Body of pancreas (tissue), 4 donors: ENCODE data around the gene TSSC4. TPM values are rescaled to one million over a fixed set of nuclear protein-coding genes. Genes with fewer than 3 reads are reported as not detected.
"Not testable (repeated sequence)": the region's sequence is repeated elsewhere in the genome, so short reads cannot be mapped to it uniquely, and the experiment has no call there.

Source experiments
- ATAC-seq: fragments of 150-250 bp; one replicate; pipeline ENCODE4 v1.9.1; 2016
- DNase-seq, 4 donors: peaks; one replicate each; pipeline ENCODE4 v3.0.0-alpha.2; 2019
- H3K27ac ChIP-seq, 4 donors: fragments of 200-600 bp; sonication (generic); 1 replicate in 3 of 4; 2 replicates in 1 of 4; pipeline versions ENCODE4 v1.5.1 to v1.6.1; 2016 to 2019; ENCODE audit warnings: mild to moderate bottlenecking in 1 of 4, mixed read lengths in 1 of 4, moderate library complexity in 1 of 4
- H3K27me3 ChIP-seq, 2 donors: fragments of 200-600 bp; sonication (generic); one replicate each; pipeline ENCODE4 v1.6.0; 2016; ENCODE audit warnings: mild to moderate bottlenecking in 1 of 2
- H3K36me3 ChIP-seq, 2 donors: fragments of 200-600 bp; sonication (generic); replicated peaks in 1 of 2; 2 replicates each; pipeline ENCODE4 v1.5.1; 2016; ENCODE audit warnings: low read depth in 2 of 2; ENCODE audit not compliant: insufficient read depth in 1 of 2
- H3K4me1 ChIP-seq: fragments of 200-600 bp; sonication (generic); one replicate; pipeline ENCODE4 v1.6.0; 2016
- H3K4me3 ChIP-seq, 2 donors: fragments of 200-600 bp; sonication (generic); 1 replicate in 1 of 2; 2 replicates in 1 of 2; pipeline ENCODE4 v1.5.1; 2016 to 2019
- H3K9me3 ChIP-seq, 3 donors: fragments of 200-600 bp; sonication (generic); 1 replicate in 2 of 3; 2 replicates in 1 of 3; pipeline ENCODE4 v1.5.1; 2016
- POLR2A ChIP-seq, 3 donors: fragments of 450-650 bp; IDR thresholded peaks; one replicate each; pipeline ENCODE4 v1.6.1; 2016; ENCODE audit warnings: antibody characterized with exemption in 3 of 3, mild to moderate bottlenecking in 2 of 3
- WGBS, 2 donors: methylation state at CpG; one replicate each; pipeline ENCODE4 v1.1.5; 2017; 5-methylcytosine and 5-hydroxymethylcytosine counted together
- intact Hi-C: fragments of 100-400 bp; cut with DNase I; formaldehyde crosslinking; loops from one replicate; pipeline ENCODE4 v1.15.1; 2023
- total RNA-seq, 2 donors: library from RNA; depleted of rRNA; stranded (reverse); fragments of >200 nt; gene quantifications; one replicate each; pipeline ENCODE4 v1.1.0, GENCODE V29; 2016
- TF ChIP-seq, protein P1 (sequence below), 7 experiments: fragments of 450-650 bp in 4 of 7; fragments of 200-600 bp in 3 of 7; sonication (generic) in 3 of 7; IDR thresholded peaks; one replicate each; pipeline ENCODE4 v1.5.1; 2016 to 2019; ENCODE audit warnings: antibody characterized with exemption in 7 of 7

TSSC4 gene
- total RNA-seq, 2 donors from 2014 or later: 21.5 to 25.7 TPM

DNA sequence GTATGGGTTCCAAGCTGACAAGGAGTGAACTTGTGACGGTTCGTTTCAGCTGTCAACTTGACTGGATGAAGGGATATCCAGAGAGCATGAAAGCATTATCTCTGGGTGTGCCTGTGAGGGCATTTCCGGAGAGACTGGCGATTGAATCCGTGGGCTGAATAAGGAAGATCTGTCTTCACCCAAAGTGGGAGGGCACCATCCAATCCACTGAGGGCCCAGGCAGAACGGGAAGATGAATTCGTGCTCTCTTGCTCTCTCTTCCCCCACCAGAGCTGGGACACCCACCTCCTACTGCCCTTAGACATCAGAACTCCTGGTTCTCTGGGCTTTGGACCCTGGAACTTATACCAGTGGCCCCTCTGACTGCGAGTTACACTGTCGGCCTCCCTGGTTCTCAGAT is 39.0 kb upstream of the TSSC4 start:
- WGBS, 2 donors: 65 to 69% methylated on average over 9 of the region's 9 CpGs
- no peak for ATAC-seq
- no peak overlapping the region for H3K4me3 ChIP-seq

GRCh38 chr11:2362414-2362813 is 38.1 kb upstream of the TSSC4 start:
- no peak for ATAC-seq
- peaks cover 12% of the 10 kb centered on the region for H3K4me1 ChIP-seq

More for the DNA sequence above, 39.0 kb upstream of the TSSC4 start:
- Histone ChIP-seq H3K27me3 (no peaks in the 10 kb centered on the region), H3K4me1 (peaks cover 12% of the 10 kb centered on the region), H3K9me3 (no peaks in the 10 kb centered on the region), H3K36me3 (no peaks in the 10 kb centered on the region), H3K27ac (no peak overlapping the region)
- intact Hi-C loops: no loop called here
- no peak for TF ChIP-seq POLR2A (IDR thresholded peaks at IDR 0.05)
- TF ChIP-seq, protein P1, sequence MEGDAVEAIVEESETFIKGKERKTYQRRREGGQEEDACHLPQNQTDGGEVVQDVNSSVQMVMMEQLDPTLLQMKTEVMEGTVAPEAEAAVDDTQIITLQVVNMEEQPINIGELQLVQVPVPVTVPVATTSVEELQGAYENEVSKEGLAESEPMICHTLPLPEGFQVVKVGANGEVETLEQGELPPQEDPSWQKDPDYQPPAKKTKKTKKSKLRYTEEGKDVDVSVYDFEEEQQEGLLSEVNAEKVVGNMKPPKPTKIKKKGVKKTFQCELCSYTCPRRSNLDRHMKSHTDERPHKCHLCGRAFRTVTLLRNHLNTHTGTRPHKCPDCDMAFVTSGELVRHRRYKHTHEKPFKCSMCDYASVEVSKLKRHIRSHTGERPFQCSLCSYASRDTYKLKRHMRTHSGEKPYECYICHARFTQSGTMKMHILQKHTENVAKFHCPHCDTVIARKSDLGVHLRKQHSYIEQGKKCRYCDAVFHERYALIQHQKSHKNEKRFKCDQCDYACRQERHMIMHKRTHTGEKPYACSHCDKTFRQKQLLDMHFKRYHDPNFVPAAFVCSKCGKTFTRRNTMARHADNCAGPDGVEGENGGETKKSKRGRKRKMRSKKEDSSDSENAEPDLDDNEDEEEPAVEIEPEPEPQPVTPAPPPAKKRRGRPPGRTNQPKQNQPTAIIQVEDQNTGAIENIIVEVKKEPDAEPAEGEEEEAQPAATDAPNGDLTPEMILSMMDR (IDR thresholded peaks at IDR 0.05): no peak
- no peak for DNase-seq

DNA sequence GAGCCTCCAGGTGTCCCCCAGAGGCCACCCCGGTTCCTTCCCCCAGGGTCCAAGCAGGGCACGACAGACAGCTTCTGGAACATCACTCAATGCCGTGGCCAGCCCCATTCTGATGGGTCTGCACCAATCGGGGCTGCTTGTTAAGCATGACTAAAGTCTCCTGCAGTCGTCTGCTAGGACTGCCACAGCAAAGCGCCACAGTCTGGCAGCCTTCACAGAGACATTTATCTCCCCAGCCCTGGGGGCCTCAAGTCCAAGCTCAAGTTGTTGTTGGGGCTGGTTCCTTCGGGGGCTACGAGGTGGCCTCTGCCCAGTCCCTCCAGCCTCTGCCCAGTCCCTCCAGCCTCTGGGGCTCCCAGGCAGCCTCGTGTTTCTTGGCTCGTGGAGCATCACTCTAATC is 37.4 kb upstream of the TSSC4 start:
- Histone ChIP-seq H3K4me1 (peaks cover 12% of the 10 kb centered on the region), H3K27ac (no peak overlapping the region), H3K4me3 (no peak overlapping the region), H3K27me3 (no peaks in the 10 kb centered on the region), H3K36me3 (no peaks in the 10 kb centered on the region), H3K9me3 (no peaks in the 10 kb centered on the region)
- TF ChIP-seq POLR2A (IDR thresholded peaks at IDR 0.05): no peak
- TF ChIP-seq, protein P1 (IDR thresholded peaks at IDR 0.05): no peak
- DNase-seq (no peak), ATAC-seq (no peak)
- intact Hi-C loops: no loop called here
- 88 to 90% methylated on average over 10 of the region's 10 CpGs for WGBS, 2 donors

More at GRCh38 chr11:2362414-2362813, 38.1 kb upstream of the TSSC4 start:
- intact Hi-C loops: no loop called here
- Histone ChIP-seq H3K27ac (no peak overlapping the region), H3K9me3 (no peaks in the 10 kb centered on the region), H3K4me3 (no peak overlapping the region), H3K27me3 (no peaks in the 10 kb centered on the region), H3K36me3 (no peaks in the 10 kb centered on the region)
- DNase-seq: no peak
- TF ChIP-seq POLR2A (IDR thresholded peaks at IDR 0.05): no peak
- TF ChIP-seq, protein P1 (IDR thresholded peaks at IDR 0.05): no peak
- WGBS, 2 donors: 76 to 85% methylated on average over 7 of the region's 7 CpGs

- intact Hi-C loops: no loop called here
- no peaks in the 10 kb centered on the region for H3K27me3 ChIP-seq
- TF ChIP-seq, protein P1 (IDR thresholded peaks at IDR 0.05): no peak
- no peak for TF ChIP-seq POLR2A (IDR thresholded peaks at IDR 0.05)
- no peaks in the 10 kb centered on the region for H3K36me3 ChIP-seq
- H3K9me3 ChIP-seq: no peaks in the 10 kb centered on the region
- 86 to 89% methylated on average over 10 to 15 of the region's 15 CpGs for WGBS, 2 donors
- no peak overlapping the region for H3K27ac ChIP-seq
- peaks cover 12% of the 10 kb centered on the region for H3K4me1 ChIP-seq
- no peak for ATAC-seq
- no peak for DNase-seq
- H3K4me3 ChIP-seq: no peak overlapping the region
Observed at GRCh38 chr11:2363577-2364370, 36.8 kb upstream of the TSSC4 start.

DNA sequence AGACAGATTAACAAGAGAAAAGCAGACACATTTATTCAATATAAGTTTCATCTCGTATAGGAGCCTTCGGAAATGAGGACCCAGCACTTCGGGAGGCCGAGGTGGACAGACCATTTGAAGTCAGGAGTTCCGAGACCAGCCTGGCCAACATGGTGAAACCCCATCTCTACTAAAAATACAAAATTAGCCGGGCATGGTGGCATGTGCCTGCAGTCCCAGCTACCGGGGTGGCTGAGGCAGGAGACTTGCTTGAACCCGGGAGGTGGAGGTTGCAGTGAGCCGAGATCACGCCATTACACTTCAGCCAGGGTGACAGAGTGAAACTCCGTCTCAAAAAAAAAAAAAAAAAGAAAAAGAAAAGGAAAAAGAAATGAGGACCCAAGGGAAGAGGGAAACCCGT is 36.2 kb upstream of the TSSC4 start:
- H3K4me3 ChIP-seq, H3K36me3 ChIP-seq, H3K27ac ChIP-seq, H3K9me3 ChIP-seq, DNase-seq, intact Hi-C loops, ATAC-seq, H3K27me3 ChIP-seq: not testable (repeated sequence)
- peaks cover 12% of the 10 kb centered on the region for H3K4me1 ChIP-seq
- WGBS, 2 donors: 89 to 90% methylated on average over 12 of the region's 12 CpGs
